Stomach (tissue), 9 donors: Measurements from ENCODE around the gene RNF181. TPM values are rescaled to one million over a fixed set of nuclear protein-coding genes. Genes with fewer than 3 reads are reported as not detected.

Experiments used
- DNase-seq, 2 donors: peaks; one replicate each; pipeline versions ENCODE4 v3.0.0 to v3.0.0-alpha.2; 2013 to 2019
- H3K27ac ChIP-seq, 5 donors: fragments of 200-600 bp in 4 of 5; sonication (generic) in 4 of 5; one replicate each; pipeline ENCODE4 v1.5.1; 2013 to 2019; ENCODE audit warnings: mild to moderate bottlenecking in 1 of 5, moderate library complexity in 1 of 5
- H3K27me3 ChIP-seq, 3 donors: fragments of 200-600 bp; sonication (generic); one replicate each; pipeline ENCODE4 v1.5.1; 2017 to 2019; ENCODE audit warnings: mixed run types in 1 of 3
- H3K36me3 ChIP-seq, 4 donors: fragments of 200-600 bp; sonication (generic); 1 replicate in 3 of 4; 2 replicates in 1 of 4; pipeline ENCODE4 v1.5.1; 2016 to 2019
- H3K4me1 ChIP-seq, 4 donors: fragments of 200-600 bp; sonication (generic); one replicate each; pipeline ENCODE4 v1.5.1; 2016 to 2019
- H3K4me3 ChIP-seq, 4 donors: fragments of 200-600 bp; sonication (generic) in 3 of 4; one replicate each; pipeline ENCODE4 v1.5.1; 2016 to 2019; ENCODE audit warnings: mild to moderate bottlenecking in 1 of 4
- H3K9me3 ChIP-seq, 4 donors: fragments of 200-600 bp; sonication (generic); one replicate each; pipeline ENCODE4 v1.5.1; 2016 to 2019
- CTCF ChIP-seq, 7 experiments: fragments of 450-650 bp in 4 of 7; fragments of 200-600 bp in 3 of 7; sonication (generic) in 3 of 7; IDR thresholded peaks; one replicate each; pipeline ENCODE4 v1.5.1; 2016 to 2019; ENCODE audit warnings: antibody characterized with exemption in 7 of 7, control low read depth in 2 of 7, mild to moderate bottlenecking in 1 of 7
- EP300 ChIP-seq: sonication (generic); formaldehyde crosslinking; IDR thresholded peaks from one replicate; pipeline ENCODE4 v1.6.1; 2017; ENCODE audit warnings: antibody characterized with exemption
- POLR2A ChIP-seq, 4 donors: fragments of 450-650 bp; IDR thresholded peaks; one replicate each; pipeline ENCODE4 v1.6.1; 2016; ENCODE audit warnings: antibody characterized with exemption in 4 of 4, control low read depth in 2 of 4, mild to moderate bottlenecking in 1 of 4, moderate library complexity in 1 of 4
- POLR2AphosphoS5 ChIP-seq, 3 donors: sonication (generic); formaldehyde crosslinking; IDR thresholded peaks; one replicate each; pipeline ENCODE4 v1.6.1; 2016; ENCODE audit warnings: antibody characterized with exemption in 3 of 3
- WGBS, 5 donors: extraction: QIAGEN DNeasy Blood & Tissue Kit in 3 of 5; methylation state at CpG; one replicate each; pipeline versions ENCODE4 v1.1.5 to v1.1.7; 2013 to 2018; 5-methylcytosine and 5-hydroxymethylcytosine counted together
- intact Hi-C: fragments of 100-400 bp; cut with DNase I; formaldehyde crosslinking; loops from one replicate; pipeline ENCODE4 v1.15.1; 2023; ENCODE audit warnings: low total_unique reads
- polyA plus RNA-seq, 3 donors: library from polyadenylated mRNA; stranded (reverse); fragments of 200-250 nt; gene quantifications; one replicate each; pipeline ENCODE4 v1.2.3, GENCODE V29; 2013
- total RNA-seq, 5 donors: library from RNA; depleted of rRNA; stranded (reverse); fragments of >200 nt; gene quantifications; one replicate each; pipeline versions ENCODE4 v1.1.0 to v1.2.3, GENCODE V29; 2014 to 2016
- donor health status: healthy with polysubstance abuse.
- donor health status: Bipolar disorder and iron deficiency.
- donor health status: healthy.

The RNF181 gene
- total and polyA plus RNA-seq, 8 donors: 11.3 to 272 (median 143) TPM; not detected in 1

GRCh38 chr2:85621338-85621737 is 25.8 kb downstream of the RNF181 start:
- H3K36me3 ChIP-seq: peaks cover 55 to 82% (median 78%) of the 10 kb centered on the region in 4 donors
- H3K27ac ChIP-seq: no peak overlapping the region
- intact Hi-C loops: no loop called here
- peaks cover 10 to 44% (median 25%) of the 10 kb centered on the region in 4 donors for H3K4me1 ChIP-seq
- WGBS, 5 donors: 86 to 100% (median 94%) methylated on average over 1 of the region's 1 CpG
- DNase-seq: no peak
- no peaks in the 10 kb centered on the region for H3K9me3 ChIP-seq
- no peak for TF ChIP-seq POLR2AphosphoS5 (IDR thresholded peaks at IDR 0.05)
- TF ChIP-seq EP300: no peak
- TF ChIP-seq CTCF (IDR thresholded peaks at IDR 0.05): no peak
- no peak for TF ChIP-seq POLR2A (IDR thresholded peaks at IDR 0.05)
- no peaks in the 10 kb centered on the region for H3K27me3 ChIP-seq
- no peak overlapping the region for H3K4me3 ChIP-seq

- no peak for DNase-seq
- H3K27ac ChIP-seq: no peak overlapping the region
- peaks cover 0 to 20% (median 7%) of the 10 kb centered on the region in 4 donors for H3K4me1 ChIP-seq
- TF ChIP-seq POLR2AphosphoS5 (IDR thresholded peaks at IDR 0.05) (no peak), CTCF (IDR thresholded peaks at IDR 0.05) (no peak), EP300 (no peak), POLR2A (IDR thresholded peaks at IDR 0.05) (no peak)
- intact Hi-C loops: no loop called here
- no peaks in the 10 kb centered on the region for H3K27me3 ChIP-seq
- WGBS, 5 donors: 42 to 65% (median 52%) methylated on average over 5 of the region's 5 CpGs
- H3K4me3 ChIP-seq: no peak overlapping the region
- H3K9me3 ChIP-seq: no peaks in the 10 kb centered on the region
- peaks cover 65 to 100% (median 100%) of the 10 kb centered on the region in 4 donors for H3K36me3 ChIP-seq
Measured at GRCh38 chr2:85623991-85624390, 28.4 kb downstream of the RNF181 start.

GRCh38 chr2:85628658-85629057 is 33.1 kb downstream of the RNF181 start:
- Histone ChIP-seq H3K27ac (peak overlapping the region in 2 of 5 donors; percentile 21 to 45), H3K27me3 (no peaks in the 10 kb centered on the region), H3K36me3 (peaks cover 68 to 100% (median 100%) of the 10 kb centered on the region in 4 donors), H3K4me1 (peaks cover 0 to 8% (median 0%) of the 10 kb centered on the region in 4 donors), H3K4me3 (no peak overlapping the region), H3K9me3 (no peaks in the 10 kb centered on the region)
- intact Hi-C loops: no loop called here
- no peak for TF ChIP-seq POLR2AphosphoS5 (IDR thresholded peaks at IDR 0.05)
- no peak for TF ChIP-seq EP300
- no peak for TF ChIP-seq POLR2A (IDR thresholded peaks at IDR 0.05)
- no peak for TF ChIP-seq CTCF (IDR thresholded peaks at IDR 0.05)
- WGBS, 5 donors: 55 to 73% (median 59%) methylated on average over 2 of the region's 2 CpGs
- DNase-seq: no peak

- 91 to 97% (median 96%) methylated on average over 3 of the region's 3 CpGs for WGBS, 5 donors
- intact Hi-C loops: no loop called here
- no peak for DNase-seq
- H3K27me3 ChIP-seq: no peaks in the 10 kb centered on the region
- no peaks in the 10 kb centered on the region for H3K9me3 ChIP-seq
- no peak overlapping the region for H3K4me3 ChIP-seq
- H3K36me3 ChIP-seq: peaks cover 65 to 100% (median 100%) of the 10 kb centered on the region in 4 donors
- TF ChIP-seq CTCF (IDR thresholded peaks at IDR 0.05) (no peak), POLR2A (IDR thresholded peaks at IDR 0.05) (no peak), EP300 (no peak), POLR2AphosphoS5 (IDR thresholded peaks at IDR 0.05) (no peak)
- H3K27ac ChIP-seq: no peak overlapping the region
- peaks cover 0 to 8% (median 0%) of the 10 kb centered on the region in 4 donors for H3K4me1 ChIP-seq
Measured at GRCh38 chr2:85631316-85631715, 35.8 kb downstream of the RNF181 start.
